ENCODE results near the gene C4B. TPM values are rescaled to one million over a fixed set of nuclear protein-coding genes. Genes with fewer than 3 reads are reported as not detected.

The C4B gene
- total and polyA plus RNA-seq, 9 of the 15 experiments (the other 6 are each of a cell fraction or from before 2014, with no cell fraction given), result 0.32 to 8.8 (median 5.4) TPM

GRCh38 chr6:31977816-31978431 is 36.7 kb upstream of the C4B start:
- H3K9ac ChIP-seq (ENCODE audit: insufficient read depth in 1 of 2, low read depth in 2 of 2, low read length in 2 of 2), result peak overlapping the region; percentile 27 to 28; a peak in 3 of 4 replicates
- FAIRE-seq (no peak), DNase-seq (ENCODE audit: extremely low read depth in 1 of 4, low spot score in 3 of 4) (no peak), ATAC-seq (no peak)
- H3K4me2 ChIP-seq (ENCODE audit: insufficient read depth, low read length), result no peak overlapping the region
- H2AFZ ChIP-seq (ENCODE audit: low read depth, low read length), result no peak overlapping the region
- H3K9me1 ChIP-seq (ENCODE audit: control insufficient read depth, insufficient read depth, low read length), result no peaks in the 10 kb centered on the region
- intact Hi-C loops (cut with micrococcal nuclease) (loop anchor here (10.0 kb wide), 1 partner anchor 243 kb away; the partner anchor contains the start of gene CLIC1), in situ Hi-C loops (cut with MboI) (no loop called here)
- peaks cover 33% of the 10 kb centered on the region for H3K79me2 ChIP-seq (ENCODE audit: control insufficient read depth, insufficient read depth, low read length)
- POLR2A ChIA-PET, result no interaction called here
- H3K4me3 ChIP-seq, result no peak overlapping the region
- no peaks in the 10 kb centered on the region for H3K9me3 ChIP-seq (replicated peaks; ENCODE audit: control insufficient read depth, insufficient read depth, low read depth, low read length)
- H4K20me1 ChIP-seq (replicated peaks; ENCODE audit: control insufficient read depth, insufficient read depth, low read length), result no peaks in the 10 kb centered on the region
- BruUV-seq (replicated peaks), result no TSS peak
- peaks cover 42 to 43% of the 10 kb centered on the region in 2 experiments for H3K4me1 ChIP-seq (replicated peaks in 1 of 2; ENCODE audit: control insufficient read depth in 2 of 2, insufficient read depth in 2 of 2, low read length in 2 of 2)
- no peaks in the 10 kb centered on the region for H3K27me3 ChIP-seq (ENCODE audit: control insufficient read depth in 2 of 2, insufficient read depth in 2 of 2, low read length in 2 of 2)
- CTCF ChIA-PET (ENCODE audit: low intra/inter-chr PET ratio), result no interaction called here
- 74% methylated on average over 12 of the region's 12 CpGs for WGBS (ENCODE audit: insufficient coverage, low coverage, missing lambda C conversion rate)
- H3K36me3 ChIP-seq (ENCODE audit: control insufficient read depth, insufficient read depth, low read length), result peaks cover 18% of the 10 kb centered on the region
- peak overlapping the region; percentile 42 for H3K27ac ChIP-seq (ENCODE audit: extremely low read depth, low read depth, low read length)
- TF ChIP-seq CBX5 (IDR thresholded peaks at IDR 0.05; ENCODE audit: borderline replicate concordance, low read depth) (no peak), ZNF384 (IDR thresholded peaks at IDR 0.05; ENCODE audit: low read depth, low read length) (0 out of 2 replicates have a peak, but pooled peaks have one; percentile 19), ZNF785 (CRISPR knock-in tag; IDR thresholded peaks at IDR 0.05) (no peak), EGR1 (conservative IDR thresholded peaks at IDR 0.05) (peak; percentile 67), RBM25 (IDR thresholded peaks at IDR 0.05; ENCODE audit: low read depth, low read length, severe bottlenecking) (peak; percentile 84), ZNF133 (CRISPR knock-in tag; IDR thresholded peaks at IDR 0.05) (no peak), ZNF740 (CRISPR knock-in tag; IDR thresholded peaks at IDR 0.05) (0 out of 2 replicates have a peak, but pooled peaks have one; percentile 26), ZNF740 (tag; IDR thresholded peaks at IDR 0.05) (no peak), KDM1A (IDR thresholded peaks at IDR 0.05) (peak; percentile 29 to 74; a peak in 2 of 4 replicates), ZNF121 (CRISPR knock-in tag; conservative IDR thresholded peaks at IDR 0.05) (peak; percentile 96), PCBP2 (IDR thresholded peaks at IDR 0.05; ENCODE audit: low read depth, low read length, poor library complexity, severe bottlenecking) (no peak), BCOR (IDR thresholded peaks at IDR 0.05) (peak; percentile 78)

Measured in K562 (cell line).